COLO668 (cell line): ENCODE results near the gene GOLGA6L4.
"Not testable (repeated sequence)": the region's sequence is repeated elsewhere in the genome, so short reads cannot be mapped to it uniquely, and the experiment has no call there.

Source experiments
- DNase-seq: peaks from one replicate; lab custom pipeline; 2025; ENCODE audit not compliant: unreplicated experiment; lab: John Stamatoyannopoulos, UW

GOLGA6L4 gene

GRCh38 chr15:84235573-84235972 lies at the start of gene GOLGA6L4:
GOLGA6L4 (plus strand) TSS chr15:84235773; CDS start chr15:84235835, 62 bp downstream.
- DNase-seq, result not testable (repeated sequence)

GRCh38 chr15:84192982-84193381 lies 42.6 kb upstream of the GOLGA6L4 start:
- DNase-seq, result not testable (repeated sequence)

GRCh38 chr15:84195603-84196002 lies 40.0 kb upstream of the GOLGA6L4 start:
- not testable (repeated sequence) for DNase-seq

GRCh38 chr15:84196530-84197188 lies 38.9 kb upstream of the GOLGA6L4 start:
- DNase-seq, result not testable (repeated sequence)

DNA sequence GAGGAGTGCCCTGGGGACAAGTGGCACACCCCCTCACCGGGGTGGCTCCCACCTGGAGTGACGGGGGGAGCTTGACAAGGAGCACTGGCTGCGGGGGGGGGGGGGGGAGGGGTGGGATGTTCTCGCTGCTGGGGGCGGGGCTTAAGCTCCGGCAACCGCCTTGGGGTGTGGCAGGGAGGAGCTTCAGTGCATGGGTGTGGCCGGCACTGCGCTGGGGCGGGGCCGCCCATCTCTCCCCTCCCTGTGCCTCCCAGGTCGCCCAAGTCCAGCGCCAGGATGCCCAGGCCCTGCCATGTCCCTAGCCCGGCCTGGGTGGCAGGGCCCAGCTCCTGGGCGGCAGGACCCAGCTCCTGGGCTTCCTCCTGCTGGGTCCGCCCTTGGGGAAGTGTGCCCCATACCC lies 35.7 kb upstream of the GOLGA6L4 start:
- not testable (repeated sequence) for DNase-seq

- DNase-seq, result not testable (repeated sequence)
These were observed 10.9 kb downstream of the GOLGA6L4 start for GRCh38 chr15:84246441-84246840.
